Fibroblast of mammary gland (primary cell): ENCODE data around the gene MOSMO.
"Not testable (repeated sequence)": the region's sequence is repeated elsewhere in the genome, so short reads cannot be mapped to it uniquely, and the experiment has no call there.

Source experiments
- DNase-seq: peaks from one replicate; pipeline ENCODE4 v3.0.0-alpha.2; 2010; ENCODE audit warnings: low read depth
- H3K4me3 ChIP-seq: 2 replicates; pipeline ENCODE4 v1.5.1; 2011; ENCODE audit warnings: low read depth, mild to moderate bottlenecking, low read length, moderate library complexity; ENCODE audit not compliant: control insufficient read depth
- TF ChIP-seq, protein P1 (sequence below): conservative IDR thresholded peaks from 2 replicates; pipeline ENCODE4 v1.5.1; 2011; ENCODE audit warnings: low read depth, low read length, inconsistent platforms; ENCODE audit not compliant: control insufficient read depth, insufficient read depth

MOSMO gene

GRCh38 chr16:22016927-22017326, 9.0 kb downstream of the MOSMO start:
- H3K4me3 ChIP-seq, result no peak overlapping the region
- no peak for DNase-seq
- TF ChIP-seq, protein P1, sequence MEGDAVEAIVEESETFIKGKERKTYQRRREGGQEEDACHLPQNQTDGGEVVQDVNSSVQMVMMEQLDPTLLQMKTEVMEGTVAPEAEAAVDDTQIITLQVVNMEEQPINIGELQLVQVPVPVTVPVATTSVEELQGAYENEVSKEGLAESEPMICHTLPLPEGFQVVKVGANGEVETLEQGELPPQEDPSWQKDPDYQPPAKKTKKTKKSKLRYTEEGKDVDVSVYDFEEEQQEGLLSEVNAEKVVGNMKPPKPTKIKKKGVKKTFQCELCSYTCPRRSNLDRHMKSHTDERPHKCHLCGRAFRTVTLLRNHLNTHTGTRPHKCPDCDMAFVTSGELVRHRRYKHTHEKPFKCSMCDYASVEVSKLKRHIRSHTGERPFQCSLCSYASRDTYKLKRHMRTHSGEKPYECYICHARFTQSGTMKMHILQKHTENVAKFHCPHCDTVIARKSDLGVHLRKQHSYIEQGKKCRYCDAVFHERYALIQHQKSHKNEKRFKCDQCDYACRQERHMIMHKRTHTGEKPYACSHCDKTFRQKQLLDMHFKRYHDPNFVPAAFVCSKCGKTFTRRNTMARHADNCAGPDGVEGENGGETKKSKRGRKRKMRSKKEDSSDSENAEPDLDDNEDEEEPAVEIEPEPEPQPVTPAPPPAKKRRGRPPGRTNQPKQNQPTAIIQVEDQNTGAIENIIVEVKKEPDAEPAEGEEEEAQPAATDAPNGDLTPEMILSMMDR, result no peak

DNA sequence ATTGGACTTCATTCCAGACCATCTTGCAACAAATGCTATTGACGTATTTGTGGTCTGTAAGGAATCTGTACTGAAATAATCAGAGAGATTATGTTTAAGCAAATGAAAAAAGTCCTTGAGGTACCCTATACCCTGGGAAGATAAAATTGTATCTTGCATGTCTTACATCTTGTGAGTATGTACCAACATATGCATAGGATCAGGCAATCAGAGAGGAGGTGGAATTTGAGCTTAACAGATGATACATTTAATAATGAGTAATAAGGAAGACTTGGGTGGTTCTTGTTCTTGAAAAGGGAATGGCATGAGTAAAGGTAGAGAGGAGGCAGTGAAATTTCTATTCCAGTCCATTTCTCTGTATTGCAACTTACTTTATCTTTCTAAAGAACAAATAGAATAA, 10.6 kb downstream of the MOSMO start:
- TF ChIP-seq, protein P1, result no peak
- peak; percentile 60 for DNase-seq
- H3K4me3 ChIP-seq, result no peak overlapping the region

DNA sequence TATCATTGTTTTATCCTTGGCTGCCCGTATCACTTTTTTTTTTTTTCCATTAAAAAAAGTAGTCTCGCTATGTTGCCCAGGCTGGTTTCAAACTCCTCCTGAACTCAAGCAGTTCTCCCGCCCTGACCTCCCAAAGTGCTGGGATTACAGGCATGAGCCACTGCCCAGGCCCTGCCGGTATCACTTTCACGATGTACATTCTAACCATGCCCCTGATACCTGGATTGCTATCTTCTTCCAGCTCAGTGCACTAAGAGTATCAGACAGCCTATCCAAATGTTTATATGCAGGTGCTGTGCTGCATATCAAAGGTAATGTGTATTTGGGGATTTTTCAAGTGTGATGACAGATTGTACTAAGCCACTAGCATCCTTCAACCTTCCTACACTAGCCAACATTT, 14.2 kb downstream of the MOSMO start:
- H3K4me3 ChIP-seq, result no peak overlapping the region
- TF ChIP-seq, protein P1, result no peak
- no peak for DNase-seq

GRCh38 chr16:22023505-22023904, 15.6 kb downstream of the MOSMO start:
- DNase-seq, result no peak
- TF ChIP-seq, protein P1, result no peak
- no peak overlapping the region for H3K4me3 ChIP-seq

DNA sequence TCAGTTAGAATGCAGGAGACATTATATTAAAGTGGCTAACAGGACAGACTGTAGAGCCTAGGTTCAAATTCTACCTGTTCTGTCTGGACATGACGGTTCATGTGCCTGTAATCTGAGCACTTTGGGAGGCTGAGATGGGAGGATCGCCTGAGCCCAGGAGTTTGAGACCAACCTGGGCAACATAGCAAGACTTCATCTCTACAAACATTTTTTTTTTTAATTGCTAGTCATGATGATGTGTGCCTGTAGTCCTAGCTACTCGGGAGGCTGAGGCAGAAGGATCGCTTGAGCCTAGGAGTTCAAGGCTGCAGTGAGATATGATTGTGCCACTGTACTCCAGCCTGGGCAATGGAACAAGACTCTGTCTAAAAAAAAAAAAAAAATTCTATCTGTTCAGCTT, 16.9 kb downstream of the MOSMO start:
- H3K4me3 ChIP-seq, DNase-seq: not testable (repeated sequence)

GRCh38 chr16:22027633-22028032, 19.7 kb downstream of the MOSMO start:
- DNase-seq, result peak; percentile 65
- TF ChIP-seq, protein P1, result no peak
- no peak overlapping the region for H3K4me3 ChIP-seq

- TF ChIP-seq, protein P1, result no peak
- H3K4me3 ChIP-seq, result no peak overlapping the region
- no peak for DNase-seq
Observed at GRCh38 chr16:22029632-22030031, 21.7 kb downstream of the MOSMO start.
